ENCODE results near the gene TP53RK. TPM values are rescaled to one million over a fixed set of nuclear protein-coding genes. Genes with fewer than 3 reads are reported as not detected.

Gene TP53RK
- total and polyA plus RNA-seq, 2 of the 13 experiments (the other 11 are each of a cell fraction or from before 2014, with no cell fraction given) = 12.9 to 25.5 TPM

- TF ChIP-seq, protein P1, sequence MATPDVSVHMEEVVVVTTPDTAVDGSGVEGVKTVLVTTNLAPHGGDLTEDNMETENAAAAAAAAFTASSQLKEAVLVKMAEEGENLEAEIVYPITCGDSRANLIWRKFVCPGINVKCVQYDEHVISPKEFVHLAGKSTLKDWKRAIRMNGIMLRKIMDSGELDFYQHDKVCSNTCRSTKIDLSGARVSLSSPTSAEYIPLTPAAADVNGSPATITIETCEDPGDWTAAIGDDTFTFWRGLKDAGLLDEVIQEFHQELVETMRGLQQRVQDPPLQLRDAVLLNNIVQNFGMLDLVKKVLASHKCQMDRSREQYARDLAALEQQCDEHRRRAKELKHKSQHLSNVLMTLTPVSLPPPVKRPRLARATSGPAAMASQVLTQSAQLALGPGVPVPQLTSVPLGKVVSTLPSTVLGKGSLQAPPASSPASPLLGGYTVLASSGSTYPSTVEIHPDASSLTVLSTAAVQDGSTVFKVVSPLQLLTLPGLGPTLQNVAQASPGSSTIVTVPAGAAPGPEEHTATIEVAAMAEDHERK (CRISPR knock-in tag; IDR thresholded peaks at IDR 0.05; ENCODE audit: low read depth) = no peak
- no peak for TF ChIP-seq ZFAT (CRISPR knock-in tag; conservative IDR thresholded peaks at IDR 0.05)
- TF ChIP-seq, protein P2, sequence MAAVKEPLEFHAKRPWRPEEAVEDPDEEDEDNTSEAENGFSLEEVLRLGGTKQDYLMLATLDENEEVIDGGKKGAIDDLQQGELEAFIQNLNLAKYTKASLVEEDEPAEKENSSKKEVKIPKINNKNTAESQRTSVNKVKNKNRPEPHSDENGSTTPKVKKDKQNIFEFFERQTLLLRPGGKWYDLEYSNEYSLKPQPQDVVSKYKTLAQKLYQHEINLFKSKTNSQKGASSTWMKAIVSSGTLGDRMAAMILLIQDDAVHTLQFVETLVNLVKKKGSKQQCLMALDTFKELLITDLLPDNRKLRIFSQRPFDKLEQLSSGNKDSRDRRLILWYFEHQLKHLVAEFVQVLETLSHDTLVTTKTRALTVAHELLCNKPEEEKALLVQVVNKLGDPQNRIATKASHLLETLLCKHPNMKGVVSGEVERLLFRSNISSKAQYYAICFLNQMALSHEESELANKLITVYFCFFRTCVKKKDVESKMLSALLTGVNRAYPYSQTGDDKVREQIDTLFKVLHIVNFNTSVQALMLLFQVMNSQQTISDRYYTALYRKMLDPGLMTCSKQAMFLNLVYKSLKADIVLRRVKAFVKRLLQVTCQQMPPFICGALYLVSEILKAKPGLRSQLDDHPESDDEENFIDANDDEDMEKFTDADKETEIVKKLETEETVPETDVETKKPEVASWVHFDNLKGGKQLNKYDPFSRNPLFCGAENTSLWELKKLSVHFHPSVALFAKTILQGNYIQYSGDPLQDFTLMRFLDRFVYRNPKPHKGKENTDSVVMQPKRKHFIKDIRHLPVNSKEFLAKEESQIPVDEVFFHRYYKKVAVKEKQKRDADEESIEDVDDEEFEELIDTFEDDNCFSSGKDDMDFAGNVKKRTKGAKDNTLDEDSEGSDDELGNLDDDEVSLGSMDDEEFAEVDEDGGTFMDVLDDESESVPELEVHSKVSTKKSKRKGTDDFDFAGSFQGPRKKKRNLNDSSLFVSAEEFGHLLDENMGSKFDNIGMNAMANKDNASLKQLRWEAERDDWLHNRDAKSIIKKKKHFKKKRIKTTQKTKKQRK (IDR thresholded peaks at IDR 0.05; ENCODE audit: low read length) = no peak
- TF ChIP-seq MAZ (IDR thresholded peaks at IDR 0.05; ENCODE audit: borderline replicate concordance, low read depth, low read length) = no peak
- TF ChIP-seq MAZ (CRISPR knock-in tag; IDR thresholded peaks at IDR 0.05; ENCODE audit: low read depth) = peak; percentile 77
- TF ChIP-seq, protein P3, sequence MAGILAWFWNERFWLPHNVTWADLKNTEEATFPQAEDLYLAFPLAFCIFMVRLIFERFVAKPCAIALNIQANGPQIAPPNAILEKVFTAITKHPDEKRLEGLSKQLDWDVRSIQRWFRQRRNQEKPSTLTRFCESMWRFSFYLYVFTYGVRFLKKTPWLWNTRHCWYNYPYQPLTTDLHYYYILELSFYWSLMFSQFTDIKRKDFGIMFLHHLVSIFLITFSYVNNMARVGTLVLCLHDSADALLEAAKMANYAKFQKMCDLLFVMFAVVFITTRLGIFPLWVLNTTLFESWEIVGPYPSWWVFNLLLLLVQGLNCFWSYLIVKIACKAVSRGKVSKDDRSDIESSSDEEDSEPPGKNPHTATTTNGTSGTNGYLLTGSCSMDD (CRISPR knock-in tag; IDR thresholded peaks at IDR 0.05) = no peak
- TF ChIP-seq GATA4 (IDR thresholded peaks at IDR 0.05; ENCODE audit: borderline replicate concordance, low read depth) = no peak
- TF ChIP-seq, protein P4, sequence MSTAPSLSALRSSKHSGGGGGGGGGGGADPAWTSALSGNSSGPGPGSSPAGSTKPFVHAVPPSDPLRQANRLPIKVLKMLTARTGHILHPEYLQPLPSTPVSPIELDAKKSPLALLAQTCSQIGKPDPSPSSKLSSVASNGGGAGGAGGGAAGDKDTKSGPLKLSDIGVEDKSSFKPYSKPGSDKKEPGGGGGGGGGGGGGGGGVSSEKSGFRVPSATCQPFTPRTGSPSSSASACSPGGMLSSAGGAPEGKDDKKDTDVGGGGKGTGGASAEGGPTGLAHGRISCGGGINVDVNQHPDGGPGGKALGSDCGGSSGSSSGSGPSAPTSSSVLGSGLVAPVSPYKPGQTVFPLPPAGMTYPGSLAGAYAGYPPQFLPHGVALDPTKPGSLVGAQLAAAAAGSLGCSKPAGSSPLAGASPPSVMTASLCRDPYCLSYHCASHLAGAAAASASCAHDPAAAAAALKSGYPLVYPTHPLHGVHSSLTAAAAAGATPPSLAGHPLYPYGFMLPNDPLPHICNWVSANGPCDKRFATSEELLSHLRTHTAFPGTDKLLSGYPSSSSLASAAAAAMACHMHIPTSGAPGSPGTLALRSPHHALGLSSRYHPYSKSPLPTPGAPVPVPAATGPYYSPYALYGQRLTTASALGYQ (CRISPR knock-in tag; IDR thresholded peaks at IDR 0.05) = 0 out of 2 replicates have a peak, but pooled peaks have one; percentile 42
- TF ChIP-seq BRD4 (CRISPR knock-in tag; IDR thresholded peaks at IDR 0.05) = peak; percentile 72; the same call in 1 of the 2 replicates
- peak; percentile 76 for TF ChIP-seq KDM2A (CRISPR knock-in tag; IDR thresholded peaks at IDR 0.05; ENCODE audit: borderline replicate concordance, low read depth)
- peak; percentile 84 for TF ChIP-seq GATAD1 (CRISPR knock-in tag; IDR thresholded peaks at IDR 0.05)
- peak; percentile 69; the same call in 1 of the 2 replicates for TF ChIP-seq ZNF816 (CRISPR knock-in tag; IDR thresholded peaks at IDR 0.05; ENCODE audit: borderline replicate concordance)
- no peak for TF ChIP-seq IKZF4 (CRISPR knock-in tag; IDR thresholded peaks at IDR 0.05; ENCODE audit: borderline replicate concordance, low read depth, not compliant biosample characterization)
- TF ChIP-seq, protein P5, sequence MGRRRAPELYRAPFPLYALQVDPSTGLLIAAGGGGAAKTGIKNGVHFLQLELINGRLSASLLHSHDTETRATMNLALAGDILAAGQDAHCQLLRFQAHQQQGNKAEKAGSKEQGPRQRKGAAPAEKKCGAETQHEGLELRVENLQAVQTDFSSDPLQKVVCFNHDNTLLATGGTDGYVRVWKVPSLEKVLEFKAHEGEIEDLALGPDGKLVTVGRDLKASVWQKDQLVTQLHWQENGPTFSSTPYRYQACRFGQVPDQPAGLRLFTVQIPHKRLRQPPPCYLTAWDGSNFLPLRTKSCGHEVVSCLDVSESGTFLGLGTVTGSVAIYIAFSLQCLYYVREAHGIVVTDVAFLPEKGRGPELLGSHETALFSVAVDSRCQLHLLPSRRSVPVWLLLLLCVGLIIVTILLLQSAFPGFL (CRISPR knock-in tag; IDR thresholded peaks at IDR 0.05) = peak; percentile 73; the same call in 1 of the 2 replicates
- TF ChIP-seq EEA1 (CRISPR knock-in tag; IDR thresholded peaks at IDR 0.05; ENCODE audit: borderline replicate concordance) = no peak
- no peak for TF ChIP-seq ZNF652 (CRISPR knock-in tag; IDR thresholded peaks at IDR 0.05; ENCODE audit: borderline replicate concordance, low read depth)
- TF ChIP-seq ZNF33B (CRISPR knock-in tag; IDR thresholded peaks at IDR 0.05) = no peak
- peak; percentile 74 for TF ChIP-seq TAF1 (CRISPR knock-in tag; IDR thresholded peaks at IDR 0.05)
- TF ChIP-seq GATAD2A (CRISPR knock-in tag; IDR thresholded peaks at IDR 0.05) = peak; percentile 80
- peak; percentile 13; the same call in 1 of the 2 replicates for TF ChIP-seq JUN (CRISPR knock-in tag; IDR thresholded peaks at IDR 0.05)
- TF ChIP-seq ZZZ3 (CRISPR knock-in tag; IDR thresholded peaks at IDR 0.05; ENCODE audit: borderline replicate concordance) = peak; percentile 80; the same call in 1 of the 2 replicates
Observed at GRCh38 chr20:46708172-46708860, 19.1 kb upstream of the TP53RK start (continued).

Measured in HepG2 (cell line).